K562 (cell line): ENCODE measurements around the gene AFM. TPM values are rescaled to one million over a fixed set of nuclear protein-coding genes. Genes with fewer than 3 reads are reported as not detected.

ENCODE experiments used
- BRD9 ChIP-seq: fragments of 450-650 bp; IDR thresholded peaks from 2 replicates; pipeline ENCODE4 v1.6.1; 2018; ENCODE audit warnings: low read depth; ENCODE audit not compliant: partially characterized antibody
- EGR1 ChIP-seq: fragments of 450-650 bp; conservative IDR thresholded peaks from 2 replicates; pipeline ENCODE4 v1.6.1; 2017; ENCODE audit warnings: mild to moderate bottlenecking
- FOXA1 ChIP-seq: fragments of 450-650 bp; IDR thresholded peaks from 2 replicates; pipeline ENCODE4 v1.6.1; 2016; ENCODE audit warnings: mild to moderate bottlenecking, borderline replicate concordance
- HES1 ChIP-seq: fragments of 450-650 bp; IDR thresholded peaks from 2 replicates; pipeline ENCODE4 v1.6.1; 2016; ENCODE audit warnings: low read depth, mild to moderate bottlenecking, moderate library complexity
- MEIS2 ChIP-seq: fragments of 450-650 bp; IDR thresholded peaks from 2 replicates; pipeline ENCODE4 v1.6.1; 2014; ENCODE audit warnings: mild to moderate bottlenecking; ENCODE audit not compliant: partially characterized antibody
- POU5F1 ChIP-seq: fragments of 150-350 bp; IDR thresholded peaks from 2 replicates; pipeline ENCODE4 v1.6.1; 2014; ENCODE audit warnings: borderline replicate concordance, low read length, low read depth, mild to moderate bottlenecking; ENCODE audit not compliant: partially characterized antibody
- RAD51 ChIP-seq: fragments of 450-650 bp; IDR thresholded peaks from 2 replicates; pipeline ENCODE4 v1.7.1; 2016; ENCODE audit warnings: low read depth, mild to moderate bottlenecking, borderline replicate concordance
- SLC30A9 ChIP-seq: fragments of 250-450 bp; sonication (Bioruptor Pico); IDR thresholded peaks from 2 replicates; pipeline ENCODE4 v1.8.0; 2022; ENCODE audit warnings: mild to moderate bottlenecking, moderate library complexity
- ZBTB8A ChIP-seq: fragments of 450-650 bp; IDR thresholded peaks from 2 replicates; pipeline ENCODE4 v1.6.1; 2018; ENCODE audit warnings: mild to moderate bottlenecking, moderate library complexity; ENCODE audit not compliant: partially characterized antibody
- ZNF197 ChIP-seq: fragments of 200-800 bp; sonication (Bioruptor generic); IDR thresholded peaks from 2 replicates; pipeline ENCODE4 v1.6.1; 2016; ENCODE audit warnings: low read depth, missing genetic modification characterization, missing compliant biosample characterization
- ZNF780A ChIP-seq: fragments of 250-450 bp; sonication (Bioruptor Pico); IDR thresholded peaks from 2 replicates; pipeline ENCODE4 v1.5.0; 2021; ENCODE audit warnings: mild to moderate bottlenecking
- polyA plus RNA-seq, 8 experiments: library from polyadenylated mRNA; depleted of rRNA in 4 of 8; stranded (reverse) in 5 of 8; unstranded in 3 of 8; fragments of >200 nt; fragmentation: Nextera tagmentation in 2 of 8; fragmentation: Illumina TruSeq in 1 of 8; extraction: Ambion mirVana in 2 of 8; extraction: Trizol in 1 of 8; gene quantifications; 2 replicates each; pipeline versions ENCODE4 v1.2.1 to v1.2.3, GENCODE V29; 2011 to 2014; ENCODE audit warnings: inconsistent platforms in 1 of 8, missing spikeins in 1 of 8
- total RNA-seq, 7 experiments: library from RNA; depleted of rRNA in 6 of 7; stranded (reverse); fragments of >200 nt in 6 of 7; fragmentation: Illumina TruSeq in 2 of 7; extraction: Trizol in 2 of 7; gene quantifications; 2 replicates each; pipeline versions ENCODE4 v1.2.1 to v1.2.3, GENCODE V29; 2011 to 2021; ENCODE audit warnings: low replicate concordance in 1 of 7
- TF ChIP-seq, protein P1 (sequence below): fragments of 450-650 bp; IDR thresholded peaks from 2 replicates; pipeline ENCODE4 v1.6.1; 2016

The AFM gene
- total and polyA plus RNA-seq, 9 of the 15 experiments (the other 6 are each of a cell fraction or from before 2014, with no cell fraction given), result 0.07 to 0.15 (median 0.12) TPM; not detected in 5

DNA sequence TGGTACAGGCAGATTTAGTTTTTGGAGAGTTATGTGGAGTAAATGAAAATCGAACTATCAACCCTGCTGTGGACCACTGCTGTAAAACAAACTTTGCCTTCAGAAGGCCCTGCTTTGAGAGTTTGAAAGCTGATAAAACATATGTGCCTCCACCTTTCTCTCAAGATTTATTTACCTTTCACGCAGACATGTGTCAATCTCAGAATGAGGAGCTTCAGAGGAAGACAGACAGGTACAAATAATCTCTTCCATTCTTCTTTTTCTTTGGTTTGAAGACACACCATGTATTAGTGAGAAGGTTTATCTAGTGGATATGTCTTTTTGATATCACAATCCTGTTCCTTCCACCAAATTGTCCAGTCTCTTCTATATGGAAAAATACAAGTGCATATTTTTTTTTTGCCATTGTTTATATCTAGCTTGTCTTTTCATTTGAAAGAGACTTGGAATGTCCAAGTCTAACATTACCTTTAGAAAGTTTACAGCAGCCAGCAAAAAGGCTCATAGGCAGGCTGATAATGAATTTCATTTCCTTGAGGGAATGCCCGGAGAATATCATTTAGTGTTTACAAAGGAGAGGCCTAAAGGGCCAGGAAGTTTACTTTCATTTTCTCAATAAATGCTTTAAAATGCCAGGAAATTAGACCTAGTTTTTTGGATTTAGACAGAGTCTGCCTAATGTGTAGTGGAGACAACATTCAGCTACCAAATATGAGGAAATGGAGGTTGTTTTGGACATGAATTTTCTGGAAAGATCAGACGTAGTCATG is 18.6 kb downstream of the AFM start (continued):
- TF ChIP-seq BRD9, result no peak
- no peak for TF ChIP-seq ZBTB8A
- TF ChIP-seq FOXA1, result no peak
- TF ChIP-seq RAD51, result no peak
- TF ChIP-seq ZNF197 (CRISPR knock-in tag), result no peak
- TF ChIP-seq EGR1, result no peak
- TF ChIP-seq SLC30A9 (CRISPR knock-in tag), result no peak
- TF ChIP-seq POU5F1, result no peak
- TF ChIP-seq ZNF780A (CRISPR knock-in tag), result no peak
- peak; percentile 58 for TF ChIP-seq MEIS2
- TF ChIP-seq, protein P1, sequence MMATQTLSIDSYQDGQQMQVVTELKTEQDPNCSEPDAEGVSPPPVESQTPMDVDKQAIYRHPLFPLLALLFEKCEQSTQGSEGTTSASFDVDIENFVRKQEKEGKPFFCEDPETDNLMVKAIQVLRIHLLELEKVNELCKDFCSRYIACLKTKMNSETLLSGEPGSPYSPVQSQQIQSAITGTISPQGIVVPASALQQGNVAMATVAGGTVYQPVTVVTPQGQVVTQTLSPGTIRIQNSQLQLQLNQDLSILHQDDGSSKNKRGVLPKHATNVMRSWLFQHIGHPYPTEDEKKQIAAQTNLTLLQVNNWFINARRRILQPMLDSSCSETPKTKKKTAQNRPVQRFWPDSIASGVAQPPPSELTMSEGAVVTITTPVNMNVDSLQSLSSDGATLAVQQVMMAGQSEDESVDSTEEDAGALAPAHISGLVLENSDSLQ, result peak; percentile 63
- no peak for TF ChIP-seq HES1
- TF ChIP-seq, all 486 proteins: peak for 3
